ENCODE data around the gene SYNPO2. TPM values are rescaled to one million over a fixed set of nuclear protein-coding genes. Genes with fewer than 3 reads are reported as not detected.

Gene SYNPO2
- total and polyA plus RNA-seq, 2 of the 13 experiments (the other 11 are each of a cell fraction or from before 2014, with no cell fraction given), result not detected

DNA sequence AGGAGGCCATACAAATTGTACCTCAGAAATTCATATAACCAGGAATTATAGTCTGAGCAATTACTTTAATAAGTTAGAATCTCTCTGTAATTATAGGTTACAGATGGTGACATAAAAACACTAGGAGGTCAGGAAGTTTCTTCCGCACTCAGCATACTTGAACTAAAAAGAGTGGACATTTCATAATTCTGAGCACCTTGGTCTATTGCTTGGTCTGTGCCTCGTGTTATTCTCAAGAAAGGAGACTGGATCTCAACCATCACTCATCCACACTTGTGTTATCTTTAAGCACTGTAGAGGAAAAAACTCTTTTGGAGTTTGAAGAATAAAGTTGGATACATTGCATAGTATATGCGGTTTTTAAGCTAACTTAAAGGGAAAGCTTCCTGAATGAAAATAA lies 91.1 kb downstream of the SYNPO2 start (continued):
- TF ChIP-seq, protein P1, sequence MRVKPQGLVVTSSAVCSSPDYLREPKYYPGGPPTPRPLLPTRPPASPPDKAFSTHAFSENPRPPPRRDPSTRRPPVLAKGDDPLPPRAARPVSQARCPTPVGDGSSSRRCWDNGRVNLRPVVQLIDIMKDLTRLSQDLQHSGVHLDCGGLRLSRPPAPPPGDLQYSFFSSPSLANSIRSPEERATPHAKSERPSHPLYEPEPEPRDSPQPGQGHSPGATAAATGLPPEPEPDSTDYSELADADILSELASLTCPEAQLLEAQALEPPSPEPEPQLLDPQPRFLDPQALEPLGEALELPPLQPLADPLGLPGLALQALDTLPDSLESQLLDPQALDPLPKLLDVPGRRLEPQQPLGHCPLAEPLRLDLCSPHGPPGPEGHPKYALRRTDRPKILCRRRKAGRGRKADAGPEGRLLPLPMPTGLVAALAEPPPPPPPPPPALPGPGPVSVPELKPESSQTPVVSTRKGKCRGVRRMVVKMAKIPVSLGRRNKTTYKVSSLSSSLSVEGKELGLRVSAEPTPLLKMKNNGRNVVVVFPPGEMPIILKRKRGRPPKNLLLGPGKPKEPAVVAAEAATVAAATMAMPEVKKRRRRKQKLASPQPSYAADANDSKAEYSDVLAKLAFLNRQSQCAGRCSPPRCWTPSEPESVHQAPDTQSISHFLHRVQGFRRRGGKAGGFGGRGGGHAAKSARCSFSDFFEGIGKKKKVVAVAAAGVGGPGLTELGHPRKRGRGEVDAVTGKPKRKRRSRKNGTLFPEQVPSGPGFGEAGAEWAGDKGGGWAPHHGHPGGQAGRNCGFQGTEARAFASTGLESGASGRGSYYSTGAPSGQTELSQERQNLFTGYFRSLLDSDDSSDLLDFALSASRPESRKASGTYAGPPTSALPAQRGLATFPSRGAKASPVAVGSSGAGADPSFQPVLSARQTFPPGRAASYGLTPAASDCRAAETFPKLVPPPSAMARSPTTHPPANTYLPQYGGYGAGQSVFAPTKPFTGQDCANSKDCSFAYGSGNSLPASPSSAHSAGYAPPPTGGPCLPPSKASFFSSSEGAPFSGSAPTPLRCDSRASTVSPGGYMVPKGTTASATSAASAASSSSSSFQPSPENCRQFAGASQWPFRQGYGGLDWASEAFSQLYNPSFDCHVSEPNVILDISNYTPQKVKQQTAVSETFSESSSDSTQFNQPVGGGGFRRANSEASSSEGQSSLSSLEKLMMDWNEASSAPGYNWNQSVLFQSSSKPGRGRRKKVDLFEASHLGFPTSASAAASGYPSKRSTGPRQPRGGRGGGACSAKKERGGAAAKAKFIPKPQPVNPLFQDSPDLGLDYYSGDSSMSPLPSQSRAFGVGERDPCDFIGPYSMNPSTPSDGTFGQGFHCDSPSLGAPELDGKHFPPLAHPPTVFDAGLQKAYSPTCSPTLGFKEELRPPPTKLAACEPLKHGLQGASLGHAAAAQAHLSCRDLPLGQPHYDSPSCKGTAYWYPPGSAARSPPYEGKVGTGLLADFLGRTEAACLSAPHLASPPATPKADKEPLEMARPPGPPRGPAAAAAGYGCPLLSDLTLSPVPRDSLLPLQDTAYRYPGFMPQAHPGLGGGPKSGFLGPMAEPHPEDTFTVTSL (CRISPR knock-in tag; IDR thresholded peaks at IDR 0.05; ENCODE audit: borderline replicate concordance), result no peak
- TF ChIP-seq CHD2 (IDR thresholded peaks at IDR 0.05; ENCODE audit: low read depth, low read length) (no peak), PATZ1 (CRISPR knock-in tag; IDR thresholded peaks at IDR 0.05) (no peak), FOXP1 (IDR thresholded peaks at IDR 0.05) (no peak), FOXP1 (CRISPR knock-in tag; IDR thresholded peaks at IDR 0.05) (no peak), KAT8 (CRISPR knock-in tag; IDR thresholded peaks at IDR 0.05) (no peak)

Measured in HepG2 (cell line).